ENCODE results near the gene IGF2R. TPM values are rescaled to one million over a fixed set of nuclear protein-coding genes. Genes with fewer than 3 reads are reported as not detected.
"Not testable (repeated sequence)": the region's sequence is repeated elsewhere in the genome, so short reads cannot be mapped to it uniquely, and the experiment has no call there.

IGF2R gene
- total and polyA plus RNA-seq, 8 donors, result 11.0 to 54.0 (median 34.7) TPM

- no peaks in the 10 kb centered on the region for H3K27me3 ChIP-seq
- no peak for ATAC-seq
- no peaks in the 10 kb centered on the region for H3K9me3 ChIP-seq
- TF ChIP-seq, protein P1, sequence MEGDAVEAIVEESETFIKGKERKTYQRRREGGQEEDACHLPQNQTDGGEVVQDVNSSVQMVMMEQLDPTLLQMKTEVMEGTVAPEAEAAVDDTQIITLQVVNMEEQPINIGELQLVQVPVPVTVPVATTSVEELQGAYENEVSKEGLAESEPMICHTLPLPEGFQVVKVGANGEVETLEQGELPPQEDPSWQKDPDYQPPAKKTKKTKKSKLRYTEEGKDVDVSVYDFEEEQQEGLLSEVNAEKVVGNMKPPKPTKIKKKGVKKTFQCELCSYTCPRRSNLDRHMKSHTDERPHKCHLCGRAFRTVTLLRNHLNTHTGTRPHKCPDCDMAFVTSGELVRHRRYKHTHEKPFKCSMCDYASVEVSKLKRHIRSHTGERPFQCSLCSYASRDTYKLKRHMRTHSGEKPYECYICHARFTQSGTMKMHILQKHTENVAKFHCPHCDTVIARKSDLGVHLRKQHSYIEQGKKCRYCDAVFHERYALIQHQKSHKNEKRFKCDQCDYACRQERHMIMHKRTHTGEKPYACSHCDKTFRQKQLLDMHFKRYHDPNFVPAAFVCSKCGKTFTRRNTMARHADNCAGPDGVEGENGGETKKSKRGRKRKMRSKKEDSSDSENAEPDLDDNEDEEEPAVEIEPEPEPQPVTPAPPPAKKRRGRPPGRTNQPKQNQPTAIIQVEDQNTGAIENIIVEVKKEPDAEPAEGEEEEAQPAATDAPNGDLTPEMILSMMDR (IDR thresholded peaks at IDR 0.05), result no peak
- no peak overlapping the region for H3K27ac ChIP-seq
- intact Hi-C loops (cut with DNase I), result no loop called here
- peaks cover 0 to 21% (median 7%) of the 10 kb centered on the region in 3 donors for H3K36me3 ChIP-seq
- 88 to 91% methylated on average over 4 of the region's 4 CpGs for WGBS, 2 donors
- no peak for FAIRE-seq
- H3K4me3 ChIP-seq, result no peak overlapping the region
- H3K4me1 ChIP-seq, result no peaks in the 10 kb centered on the region
- no peak for DNase-seq
Observed at GRCh38 chr6:160106701-160107100, 137.8 kb downstream of the IGF2R start.

DNA sequence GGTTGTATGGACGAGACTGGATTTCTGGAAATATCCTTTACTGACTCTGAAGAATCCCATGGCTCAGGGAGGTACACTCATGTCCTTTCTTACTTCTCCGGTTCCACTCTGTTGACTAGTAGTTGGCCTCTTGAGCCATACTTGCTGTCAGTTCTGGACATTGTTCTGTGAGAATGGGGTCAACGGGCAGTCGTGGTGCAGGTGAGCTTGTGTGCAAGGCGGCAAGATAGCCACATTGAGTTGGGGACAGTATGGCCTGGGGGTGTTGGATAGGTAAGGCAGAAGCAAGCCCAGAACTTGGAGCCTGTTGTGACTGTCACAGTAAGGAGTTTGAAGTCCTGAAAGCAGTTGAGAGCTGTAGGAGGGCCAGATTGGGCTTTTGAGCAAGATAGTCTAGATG is 139.2 kb downstream of the IGF2R start:
- FAIRE-seq, result no peak
- Histone ChIP-seq H3K27ac (no peak overlapping the region), H3K36me3 (peaks cover 0 to 21% (median 7%) of the 10 kb centered on the region in 3 donors), H3K4me1 (no peaks in the 10 kb centered on the region), H3K9me3 (no peaks in the 10 kb centered on the region), H3K4me3 (no peak overlapping the region), H3K27me3 (no peaks in the 10 kb centered on the region)
- TF ChIP-seq, protein P1 (IDR thresholded peaks at IDR 0.05), result no peak
- DNase-seq, result no peak
- intact Hi-C loops (cut with DNase I), result no loop called here
- WGBS, 2 donors, result 94 to 95% methylated on average over 5 of the region's 5 CpGs
- ATAC-seq, result no peak

DNA sequence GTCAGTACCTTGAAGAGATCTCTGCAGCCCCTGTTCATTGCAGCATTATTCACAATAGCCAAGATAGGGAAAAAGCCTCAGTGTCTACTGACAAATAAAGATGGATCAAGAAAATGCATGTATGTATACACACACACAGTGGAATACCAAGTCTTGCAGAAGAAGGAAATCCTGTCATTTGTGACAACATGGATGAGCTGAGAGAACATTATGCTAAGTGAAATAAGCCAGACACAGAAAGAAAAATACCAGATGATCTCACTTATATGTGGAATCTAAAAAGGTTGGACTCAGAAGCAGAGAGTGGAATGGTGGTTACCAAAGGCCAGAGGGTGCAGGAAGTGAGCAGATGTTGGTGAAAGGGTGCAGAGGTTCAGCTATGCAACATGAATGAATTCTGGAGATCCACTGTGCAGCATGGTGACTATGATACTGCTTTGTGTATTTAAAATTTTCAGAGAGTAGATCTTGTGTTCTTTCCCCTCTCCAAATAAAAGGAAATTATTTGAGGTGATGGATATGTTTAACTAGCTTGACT is 141.8 kb downstream of the IGF2R start:
- H3K36me3 ChIP-seq, result no peaks in the 10 kb centered on the region
- FAIRE-seq (no peak), ATAC-seq (no peak), DNase-seq (no peak)
- intact Hi-C loops (cut with DNase I), result no loop called here
- H3K4me3 ChIP-seq, result no peak overlapping the region
- H3K27ac ChIP-seq, result no peak overlapping the region
- no peaks in the 10 kb centered on the region for H3K9me3 ChIP-seq
- TF ChIP-seq, protein P1 (IDR thresholded peaks at IDR 0.05), result no peak
- no peaks in the 10 kb centered on the region for H3K4me1 ChIP-seq
- no peaks in the 10 kb centered on the region for H3K27me3 ChIP-seq

DNA sequence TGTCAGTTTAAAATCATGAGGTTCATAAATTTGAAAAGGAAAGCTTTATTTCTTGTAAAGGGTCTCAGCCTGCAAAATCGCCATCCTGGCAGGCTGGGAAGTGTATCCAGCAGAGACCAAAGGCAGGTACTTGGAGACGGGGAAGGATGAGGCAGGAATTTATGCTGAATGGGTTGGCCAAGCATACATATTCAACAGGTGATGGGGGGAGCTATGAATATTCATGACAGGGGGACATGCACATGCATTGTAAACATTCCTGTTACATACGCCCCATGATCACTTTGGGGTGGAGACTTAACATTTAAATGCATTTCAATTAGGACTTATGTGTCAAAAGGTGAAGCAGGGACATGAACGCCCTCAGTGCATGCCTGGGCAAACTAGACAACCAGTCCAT is 142.9 kb downstream of the IGF2R start:
- ATAC-seq, result no peak
- TF ChIP-seq, protein P1 (IDR thresholded peaks at IDR 0.05), result no peak
- no peaks in the 10 kb centered on the region for H3K9me3 ChIP-seq
- no peaks in the 10 kb centered on the region for H3K36me3 ChIP-seq
- FAIRE-seq, result no peak
- no peak for DNase-seq
- intact Hi-C loops (cut with DNase I), result no loop called here
- no peak overlapping the region for H3K4me3 ChIP-seq
- 82 to 91% methylated on average over 4 of the region's 4 CpGs for WGBS, 2 donors
- H3K27me3 ChIP-seq, result no peaks in the 10 kb centered on the region
- no peaks in the 10 kb centered on the region for H3K4me1 ChIP-seq
- H3K27ac ChIP-seq, result no peak overlapping the region

DNA sequence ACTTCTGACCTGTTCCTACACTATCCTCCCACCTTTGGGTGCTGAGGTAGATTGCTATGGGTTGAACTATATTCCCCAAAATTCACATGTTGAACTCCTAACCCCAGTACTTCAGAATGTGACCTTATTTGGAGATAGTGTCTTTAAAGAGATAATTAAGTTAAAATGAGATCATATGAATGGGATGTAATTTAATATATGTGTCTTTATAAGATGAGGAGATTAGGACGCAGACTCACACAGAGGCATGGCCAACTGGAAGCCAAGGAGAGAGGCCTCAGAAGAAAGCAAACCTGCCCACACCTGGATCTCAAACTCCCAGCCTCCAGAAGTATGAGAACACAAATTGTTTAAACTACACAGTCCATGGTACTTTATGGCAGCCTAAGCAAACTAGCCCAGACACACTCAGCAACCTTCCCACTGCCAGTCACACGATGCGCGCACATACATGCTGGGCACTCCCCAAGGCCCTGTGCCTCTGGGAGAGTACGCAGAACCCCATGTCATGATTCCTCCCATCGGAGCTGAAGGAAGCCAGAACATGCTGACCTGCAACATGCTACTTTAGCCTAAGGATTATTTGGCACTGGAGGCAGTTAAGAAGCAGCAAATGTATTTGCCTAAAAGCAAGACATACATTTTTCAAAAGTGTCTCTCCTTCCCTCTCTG is 143.9 kb downstream of the IGF2R start:
- Histone ChIP-seq H3K9me3 (no peaks in the 10 kb centered on the region), H3K27me3 (no peaks in the 10 kb centered on the region), H3K4me3 (no peak overlapping the region), H3K36me3 (no peaks in the 10 kb centered on the region), H3K4me1 (no peaks in the 10 kb centered on the region), H3K27ac (no peak overlapping the region)
- intact Hi-C loops (cut with DNase I), result no loop called here
- 89 to 97% methylated on average over 6 of the region's 6 CpGs for whole genome bisulfite sequencing, 2 donors
- DNase-seq, result no peak
- FAIRE-seq, result no peak
- peak in 1 of 4 donors; percentile 15 for ATAC-seq
- TF ChIP-seq, protein P1 (IDR thresholded peaks at IDR 0.05), result no peak

GRCh38 chr6:160114536-160114935 is 145.7 kb downstream of the IGF2R start:
- ATAC-seq; H3K4me1 ChIP-seq; H3K4me3 ChIP-seq; H3K27ac ChIP-seq; H3K27me3 ChIP-seq; H3K36me3 ChIP-seq; H3K9me3 ChIP-seq; DNase-seq; FAIRE-seq; intact Hi-C loops (cut with DNase I): not testable (repeated sequence)
- 92 to 95% methylated on average over 26 to 29 of the region's 29 CpGs for WGBS, 2 donors
